Right lobe of liver (tissue), 4 donors: ENCODE measurements around the gene ADGRG2.

Experiments
- CTCF ChIP-seq, 4 donors: fragments of 200-600 bp in 3 of 4; fragments of 450-650 bp in 1 of 4; IDR thresholded peaks; one replicate each; pipeline versions ENCODE4 v1.5.1 to v1.8.0; 2016 to 2022; ENCODE audit warnings: antibody characterized with exemption in 4 of 4, mild to moderate bottlenecking in 2 of 4
- POLR2A ChIP-seq: fragments of 450-650 bp; IDR thresholded peaks from one replicate; pipeline ENCODE4 v1.6.1; 2017; ENCODE audit warnings: antibody characterized with exemption, mild to moderate bottlenecking
- donor health status: DM: no; HTN: no; CAD: no.
- donor health status: DM: no; HTN: no; CAD: no.
- donor health status: DM: no; HTN: yes; CAD: no.

- no peak for TF ChIP-seq CTCF (IDR thresholded peaks at IDR 0.05)
- TF ChIP-seq POLR2A, result no peak
Observed at GRCh38 chrX:19156186-19156585, 33.9 kb upstream of the ADGRG2 start.
